Mucosa of stomach (tissue), 1 donor: Measurements from ENCODE around the gene HINFP.
A peak's percentile ranks its signal among the peaks of the same experiment; 100 is the strongest.

ENCODE experiments used
- H3K27me3 ChIP-seq: one replicate; pipeline ENCODE4 v1.7.0; 2013; ENCODE audit warnings: mild to moderate bottlenecking, low read length; ENCODE audit not compliant: control insufficient read depth, insufficient read depth
- H3K36me3 ChIP-seq: one replicate; pipeline ENCODE4 v1.7.0; 2013; ENCODE audit warnings: low read length; ENCODE audit not compliant: control insufficient read depth, insufficient read depth
- H3K4me1 ChIP-seq: one replicate; pipeline ENCODE4 v1.7.0; 2013; ENCODE audit warnings: mild to moderate bottlenecking, low read length; ENCODE audit not compliant: control insufficient read depth, insufficient read depth
- H3K4me3 ChIP-seq: one replicate; pipeline ENCODE4 v1.7.0; 2013; ENCODE audit warnings: low read length
- H3K9ac ChIP-seq: one replicate; pipeline ENCODE4 v1.7.0; 2013; ENCODE audit warnings: mild to moderate bottlenecking, low read length, moderate library complexity
- H3K9me3 ChIP-seq: one replicate; pipeline ENCODE4 v1.7.0; 2013; ENCODE audit warnings: mild to moderate bottlenecking, low read length, moderate library complexity; ENCODE audit not compliant: control insufficient read depth
- donor health status: Pancreatic carcinoma.

HINFP gene

DNA sequence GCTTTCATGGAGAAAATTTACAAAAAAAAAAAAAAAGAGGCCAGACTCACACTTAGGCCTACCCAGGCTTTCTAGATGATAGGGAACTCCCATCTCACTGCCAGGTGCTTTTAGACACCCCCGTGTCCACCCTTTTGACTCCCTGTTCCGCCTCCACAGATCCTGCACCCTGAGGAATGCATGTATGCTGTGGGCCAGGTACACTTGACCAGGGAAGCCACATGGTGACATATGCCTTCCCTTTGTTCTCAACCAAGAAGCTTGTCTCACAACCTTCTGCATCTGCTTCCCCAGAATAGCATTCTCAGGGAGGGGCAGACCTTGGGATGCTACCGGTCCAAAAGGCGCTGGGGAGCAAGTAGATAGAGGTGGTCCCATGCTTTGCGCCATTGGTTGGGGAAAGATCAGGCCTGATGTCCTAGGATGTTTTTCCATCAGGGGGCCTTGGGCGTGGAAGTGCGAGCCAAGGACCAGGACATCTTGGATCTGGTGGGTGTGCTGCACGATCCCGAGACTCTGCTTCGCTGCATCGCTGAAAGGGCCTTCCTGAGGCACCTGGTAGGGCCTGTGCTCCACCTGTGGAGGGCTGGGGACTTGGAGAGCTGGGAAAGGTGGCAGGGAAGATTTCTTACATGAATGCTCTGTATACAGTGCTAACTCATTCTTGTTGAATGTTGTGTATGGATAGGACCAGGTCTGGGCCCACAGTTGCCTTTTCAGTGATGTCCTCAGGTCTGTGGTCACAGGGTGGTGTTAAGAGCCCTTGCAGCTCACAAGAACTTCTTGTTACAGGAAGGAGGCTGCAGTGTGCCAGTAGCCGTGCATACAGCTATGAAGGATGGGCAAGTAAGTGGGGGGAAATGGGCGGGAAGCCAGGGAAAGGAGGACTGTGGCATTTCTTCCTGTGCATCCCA lies 29.2 kb upstream of the HINFP start:
- Histone ChIP-seq H3K9ac (peak overlapping the region; percentile 70), H3K27me3 (no peaks in the 10 kb centered on the region), H3K4me1 (peaks cover 19% of the 10 kb centered on the region), H3K36me3 (no peaks in the 10 kb centered on the region), H3K9me3 (no peaks in the 10 kb centered on the region), H3K4me3 (no peak overlapping the region)

GRCh38 chr11:119092880-119093842 lies 28.2 kb upstream of the HINFP start:
- H3K4me3 ChIP-seq, result peak overlapping the region; percentile 34
- H3K9ac ChIP-seq, result peak overlapping the region; percentile 70
- H3K9me3 ChIP-seq, result no peaks in the 10 kb centered on the region
- no peaks in the 10 kb centered on the region for H3K27me3 ChIP-seq
- peaks cover 6% of the 10 kb centered on the region for H3K36me3 ChIP-seq
- H3K4me1 ChIP-seq, result peaks cover 19% of the 10 kb centered on the region

- Histone ChIP-seq H3K9ac (peak overlapping the region; percentile 70), H3K9me3 (no peaks in the 10 kb centered on the region), H3K4me1 (peaks cover 19% of the 10 kb centered on the region), H3K4me3 (peak overlapping the region; percentile 34), H3K27me3 (no peaks in the 10 kb centered on the region), H3K36me3 (peaks cover 6% of the 10 kb centered on the region)
Observed at GRCh38 chr11:119093942-119094815, 27.2 kb upstream of the HINFP start.

- Histone ChIP-seq H3K9me3 (no peaks in the 10 kb centered on the region), H3K9ac (peak overlapping the region; percentile 70), H3K4me1 (peaks cover 19% of the 10 kb centered on the region), H3K4me3 (peak overlapping the region; percentile 81), H3K36me3 (peaks cover 6% of the 10 kb centered on the region), H3K27me3 (no peaks in the 10 kb centered on the region)
Observed at GRCh38 chr11:119094816-119095065, 26.6 kb upstream of the HINFP start.

DNA sequence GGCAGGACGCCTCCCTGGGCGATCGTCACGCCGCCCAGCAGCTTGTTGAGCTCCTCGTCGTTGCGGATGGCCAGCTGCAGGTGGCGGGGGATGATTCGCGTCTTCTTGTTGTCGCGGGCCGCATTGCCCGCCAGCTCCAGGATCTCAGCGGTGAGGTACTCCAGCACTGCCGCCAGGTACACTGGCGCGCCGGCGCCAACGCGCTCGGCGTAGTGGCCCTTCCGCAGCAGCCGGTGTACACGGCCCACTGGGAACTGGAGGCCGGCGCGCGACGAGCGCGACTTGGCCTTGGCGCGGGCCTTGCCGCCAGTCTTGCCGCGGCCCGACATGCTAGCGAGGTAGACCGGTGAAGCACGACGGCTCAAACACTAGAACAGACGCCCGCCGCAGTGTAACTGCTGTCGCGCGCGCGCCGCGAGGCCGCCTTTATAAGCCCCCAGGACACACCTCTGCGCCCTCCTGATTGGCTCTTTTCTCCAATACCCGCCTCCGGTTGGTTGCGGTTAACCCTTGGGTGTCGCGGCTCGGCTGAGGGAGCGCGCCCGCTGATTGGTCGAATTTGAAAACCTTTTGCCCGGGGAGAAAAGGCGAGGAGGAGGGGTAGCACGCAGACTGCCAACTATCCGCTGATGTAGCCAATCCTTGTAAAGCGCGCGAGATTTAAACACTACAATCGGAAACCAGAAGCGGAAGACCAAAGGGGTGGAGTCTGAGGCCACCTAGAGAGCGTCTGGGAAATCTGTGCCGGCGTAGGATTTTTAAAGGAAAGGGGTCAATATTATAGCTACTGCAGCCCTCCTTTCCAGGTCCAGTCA lies 26.1 kb upstream of the HINFP start:
- Histone ChIP-seq H3K27me3 (no peaks in the 10 kb centered on the region), H3K4me3 (peak overlapping the region; percentile 81), H3K9ac (peak overlapping the region; percentile 70), H3K4me1 (peaks cover 19% of the 10 kb centered on the region), H3K9me3 (no peaks in the 10 kb centered on the region), H3K36me3 (peaks cover 6% of the 10 kb centered on the region)

DNA sequence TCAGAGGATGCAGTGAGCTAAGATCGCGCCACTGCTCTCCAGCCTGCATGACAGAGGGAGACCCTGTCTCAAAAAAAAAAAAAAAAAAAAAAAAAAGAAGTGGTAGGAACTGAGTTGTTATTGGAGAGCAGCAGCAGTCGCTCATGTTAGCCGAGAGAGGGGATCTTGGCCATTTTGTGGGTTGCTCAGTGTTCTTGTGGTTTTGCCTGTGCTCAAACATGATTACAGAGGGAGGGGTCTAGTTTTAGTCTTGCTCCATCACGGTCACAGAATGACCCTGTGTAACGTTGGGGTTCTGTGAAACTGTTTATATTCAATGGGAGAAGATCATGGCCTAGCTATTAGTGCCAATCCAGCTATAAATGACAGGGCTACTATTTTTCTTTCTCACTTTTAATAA lies 21.7 kb upstream of the HINFP start:
- Histone ChIP-seq H3K9me3 (no peaks in the 10 kb centered on the region), H3K9ac (no peak overlapping the region), H3K36me3 (peaks cover 6% of the 10 kb centered on the region), H3K27me3 (no peaks in the 10 kb centered on the region), H3K4me3 (no peak overlapping the region), H3K4me1 (peaks cover 19% of the 10 kb centered on the region)

DNA sequence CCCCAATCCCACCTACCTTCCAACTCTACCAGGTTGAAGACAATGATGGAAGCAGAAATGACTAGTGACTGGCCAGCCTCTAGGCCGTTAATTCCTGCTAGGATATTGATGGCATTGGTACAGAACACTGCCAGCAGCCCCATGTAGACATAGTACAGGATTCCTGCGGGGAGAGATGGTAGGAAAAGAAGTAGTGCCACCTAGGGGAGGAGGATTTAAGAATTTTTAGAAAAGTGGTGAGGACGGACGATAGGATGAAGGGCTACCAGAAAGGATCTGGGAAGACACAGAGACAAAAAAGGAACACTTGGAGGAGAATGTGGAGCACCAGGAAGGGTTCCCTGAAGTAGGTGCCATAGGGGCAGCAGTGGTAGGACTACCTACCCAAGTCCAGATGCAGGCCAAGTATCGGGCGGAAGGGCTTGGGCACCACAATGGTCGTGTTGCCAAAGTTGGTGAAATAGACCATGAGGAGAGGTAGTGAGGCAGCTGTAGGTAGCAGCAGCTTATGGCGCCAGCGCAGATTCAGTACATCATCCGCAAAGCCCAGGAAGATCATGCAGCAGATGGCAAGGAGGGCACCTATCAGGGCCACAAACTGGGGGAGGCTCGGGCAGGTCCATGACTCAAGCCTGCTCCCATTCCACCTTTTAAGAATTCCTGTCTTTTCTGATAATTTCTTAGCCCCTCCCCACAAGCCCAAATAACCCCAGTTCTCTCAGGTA lies 21.0 kb upstream of the HINFP start:
- Histone ChIP-seq H3K4me3 (peak overlapping the region; percentile 68), H3K9ac (peak overlapping the region; percentile 83), H3K4me1 (peaks cover 19% of the 10 kb centered on the region)

DNA sequence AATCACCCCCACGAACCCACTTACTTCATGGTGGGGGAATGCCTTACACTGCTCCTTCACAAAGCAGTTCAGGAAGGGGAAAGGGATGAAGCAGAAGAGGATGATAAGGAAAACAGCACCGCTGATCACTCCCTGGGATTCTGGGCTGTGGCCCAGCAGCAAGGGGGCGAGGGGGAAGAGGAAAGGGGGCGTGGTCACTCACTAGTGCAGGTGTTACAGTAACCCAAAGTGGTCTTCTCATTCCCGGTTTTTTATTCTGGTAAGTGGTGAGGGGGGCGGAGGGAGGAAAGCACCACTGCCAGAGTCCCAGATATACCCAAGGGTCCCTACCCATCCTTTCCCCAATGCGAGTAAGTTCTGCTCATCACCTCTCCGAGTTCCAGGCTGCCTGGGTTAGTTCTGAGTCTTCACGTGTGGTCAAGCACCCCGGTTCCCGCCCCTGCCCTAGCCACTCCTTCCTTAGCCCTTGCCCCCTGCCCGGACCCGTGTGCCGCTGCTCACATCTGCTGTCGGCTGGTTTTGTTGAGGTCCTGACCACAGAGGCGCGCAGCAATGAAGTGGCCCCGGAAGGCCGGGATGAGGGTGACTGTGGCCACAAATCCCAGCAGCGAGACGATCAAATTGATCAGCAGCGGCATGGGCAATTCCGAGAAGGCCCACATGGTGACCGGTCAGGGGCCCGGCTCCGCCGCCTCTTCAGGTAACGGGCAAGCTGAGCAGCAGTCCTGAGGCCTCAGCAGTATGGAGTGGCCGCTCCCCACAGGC lies 20.2 kb upstream of the HINFP start:
- Histone ChIP-seq H3K27me3 (no peaks in the 10 kb centered on the region), H3K36me3 (peaks cover 6% of the 10 kb centered on the region), H3K9ac (peak overlapping the region; percentile 83), H3K4me3 (peak overlapping the region; percentile 68), H3K4me1 (peaks cover 19% of the 10 kb centered on the region), H3K9me3 (no peaks in the 10 kb centered on the region)

More for the DNA sequence above, 21.0 kb upstream of the HINFP start:
- Histone ChIP-seq H3K27me3 (no peaks in the 10 kb centered on the region), H3K36me3 (peaks cover 6% of the 10 kb centered on the region), H3K9me3 (no peaks in the 10 kb centered on the region)

GRCh38 chr11:119101759-119102423 lies 19.5 kb upstream of the HINFP start, which contains the start of gene DPAGT1:
Gene DPAGT1, minus strand, starts transcription at chr11:119101853. Its CDS starts 198 bp downstream, at chr11:119101655.
- peak within 1 kb of the TSS; percentile 68 for H3K4me3 ChIP-seq
- peaks cover 26% of the 10 kb centered on the region for H3K4me1 ChIP-seq
- H3K9ac ChIP-seq, result peak within 1 kb of the TSS; percentile 83
- no peaks in the 10 kb centered on the region for H3K27me3 ChIP-seq
- H3K36me3 ChIP-seq, result peaks cover 6% of the 10 kb centered on the region
- H3K9me3 ChIP-seq, result no peaks in the 10 kb centered on the region
